ENCODE data around the gene MEPCE.

The MEPCE gene

DNA sequence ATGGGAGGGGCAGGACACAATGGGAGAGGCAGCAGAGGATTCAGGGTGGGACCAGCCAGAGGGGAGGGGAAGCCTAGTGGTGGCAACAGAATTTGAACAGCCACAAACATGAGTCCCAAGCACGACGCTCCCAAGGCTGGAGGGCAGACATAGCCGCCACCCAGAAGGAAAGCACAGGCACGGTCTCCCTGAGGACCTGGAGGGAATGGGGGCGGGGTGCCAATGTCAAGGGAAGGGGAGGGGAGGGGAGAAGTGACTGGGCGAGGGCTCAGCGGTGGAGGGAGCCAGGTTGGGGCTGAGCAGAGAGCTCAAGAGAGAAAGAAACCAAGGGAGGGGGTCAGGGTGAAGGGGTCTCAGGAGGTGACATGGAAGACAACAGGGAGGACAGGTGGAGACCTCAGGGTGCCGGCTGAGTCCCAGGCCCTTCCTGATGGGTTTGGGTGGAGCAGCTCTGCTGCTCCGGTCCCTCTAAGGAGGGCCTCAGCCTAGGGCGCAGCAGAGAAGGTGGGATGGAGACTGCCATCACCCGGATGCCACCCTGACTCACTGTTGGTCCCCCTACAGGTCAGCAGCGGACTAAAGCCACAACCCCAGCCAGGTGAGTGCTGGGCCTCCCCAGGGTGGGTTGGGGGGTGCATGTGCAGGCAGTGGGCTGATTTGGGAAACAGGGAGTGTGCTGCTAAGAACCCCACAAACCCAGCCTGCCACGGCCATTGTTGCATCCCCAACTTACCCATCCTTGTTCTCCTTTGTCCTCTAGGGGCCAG, 32.1 kb upstream of the MEPCE start:
- DNase-seq: no peak
- no peak for TF ChIP-seq GATA1 (IDR thresholded peaks at IDR 0.05; ENCODE audit: low read depth, low read length)
- TF ChIP-seq POLR2A (IDR thresholded peaks at IDR 0.05; ENCODE audit: low read length): no peak

DNA sequence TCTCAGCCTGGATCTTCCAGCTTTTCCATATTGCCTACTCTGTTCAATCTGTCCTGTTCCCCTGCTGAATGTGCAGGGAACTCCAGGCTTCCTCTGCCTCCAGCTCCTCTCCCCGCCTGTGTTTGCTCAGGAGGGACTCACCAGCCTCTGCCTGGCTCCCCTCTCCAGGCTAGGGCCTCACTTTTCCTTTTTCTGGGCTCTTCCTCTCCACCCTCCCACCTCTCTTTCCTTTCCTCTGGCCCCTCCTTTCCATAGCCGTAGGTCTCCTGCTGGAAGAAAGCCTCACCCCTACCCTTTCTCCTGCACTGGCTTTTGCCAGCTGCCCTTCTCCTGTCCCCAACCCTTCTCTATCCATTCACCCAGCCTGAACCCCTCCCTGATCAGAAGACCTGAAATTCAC, 31.4 kb upstream of the MEPCE start:
- TF ChIP-seq GATA1 (IDR thresholded peaks at IDR 0.05; ENCODE audit: low read depth, low read length): no peak
- no peak for TF ChIP-seq POLR2A (IDR thresholded peaks at IDR 0.05; ENCODE audit: low read length)
- DNase-seq: no peak

DNA sequence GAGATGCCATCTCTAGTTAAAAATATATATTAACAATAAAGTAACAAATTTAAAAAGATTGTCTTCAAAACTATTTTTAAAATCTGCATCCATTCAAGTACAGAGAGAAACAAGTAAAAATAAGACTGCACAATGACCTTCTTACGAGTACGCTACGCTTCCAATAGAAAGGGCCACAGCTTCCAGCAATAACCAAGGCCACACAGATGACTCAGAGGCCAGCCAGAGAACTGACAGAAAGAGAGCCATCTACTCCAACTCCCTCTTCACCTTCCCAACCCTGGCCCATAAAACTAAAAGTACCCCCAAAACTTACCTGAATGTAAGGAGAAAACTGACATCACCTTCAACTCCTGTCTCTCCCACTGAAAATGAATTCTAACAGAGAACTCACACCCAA, 29.6 kb upstream of the MEPCE start:
- TF ChIP-seq POLR2A (IDR thresholded peaks at IDR 0.05; ENCODE audit: low read length): no peak
- no peak for TF ChIP-seq GATA1 (IDR thresholded peaks at IDR 0.05; ENCODE audit: low read depth, low read length)
- no peak for DNase-seq

DNA sequence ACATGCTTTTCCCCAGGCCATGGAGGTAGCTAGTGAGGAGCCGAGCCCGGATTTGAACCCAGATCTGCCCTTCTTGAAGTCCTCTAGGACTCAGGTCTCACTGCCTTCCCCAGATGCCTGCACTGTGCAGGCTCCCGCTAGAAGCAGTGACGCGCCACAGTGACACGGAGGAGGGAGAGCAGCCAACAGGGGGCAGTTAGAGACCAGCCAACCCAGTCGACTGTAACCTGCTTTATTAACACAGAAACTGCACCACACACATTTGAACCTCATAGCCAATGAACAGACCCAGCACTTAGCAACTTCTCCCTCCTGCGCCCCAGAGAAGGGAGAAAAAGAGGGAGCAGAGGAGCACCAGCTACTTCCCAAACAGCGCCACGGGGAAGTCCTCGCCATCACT, 29.0 kb upstream of the MEPCE start:
- peak; percentile 61 for DNase-seq
- TF ChIP-seq POLR2A (IDR thresholded peaks at IDR 0.05; ENCODE audit: low read length) (no peak), GATA1 (IDR thresholded peaks at IDR 0.05; ENCODE audit: low read depth, low read length) (no peak)

DNA sequence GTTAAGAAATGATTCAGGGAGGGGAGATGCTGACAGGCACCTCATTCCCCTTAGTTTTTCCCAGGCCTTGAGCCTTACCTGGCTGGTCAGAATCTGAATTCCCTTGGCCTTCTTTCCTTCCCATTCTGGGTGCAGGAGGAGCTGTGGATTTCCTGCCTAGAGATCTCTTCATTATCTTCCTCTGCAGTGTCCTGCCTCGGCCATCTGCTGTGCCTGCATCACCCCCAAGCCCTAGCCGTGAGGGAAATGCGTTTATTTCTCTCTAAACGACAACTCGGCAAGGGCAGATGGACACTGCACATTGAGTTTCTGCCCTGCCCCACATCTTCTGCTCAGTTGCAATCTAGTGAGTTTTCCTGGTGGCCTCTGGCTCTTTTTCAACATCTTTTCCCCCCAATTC, 27.8 kb upstream of the MEPCE start:
- TF ChIP-seq GATA1 (IDR thresholded peaks at IDR 0.05; ENCODE audit: low read depth, low read length) (no peak), POLR2A (IDR thresholded peaks at IDR 0.05; ENCODE audit: low read length) (no peak)
- DNase-seq: no peak

DNA sequence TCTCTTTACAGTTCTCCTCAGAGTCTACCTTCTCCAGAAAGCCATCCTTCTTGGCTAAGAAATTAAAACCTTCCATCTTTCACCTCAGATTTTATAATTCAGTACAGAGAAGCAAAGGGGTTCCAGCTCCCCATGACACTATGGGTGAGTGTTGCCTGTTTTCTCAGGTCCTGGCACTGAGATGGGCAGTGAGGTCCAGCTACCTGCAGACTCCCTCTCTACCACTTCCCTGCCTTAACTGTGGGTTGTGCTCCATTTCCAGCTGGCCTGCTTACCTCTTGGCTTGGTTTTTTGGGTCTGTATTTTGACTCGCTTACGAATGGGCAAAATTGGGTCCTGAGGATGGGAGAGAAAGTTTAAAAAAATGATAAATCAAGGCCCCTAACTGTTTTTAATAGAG, 27.4 kb upstream of the MEPCE start:
- TF ChIP-seq GATA1 (IDR thresholded peaks at IDR 0.05; ENCODE audit: low read depth, low read length): no peak
- TF ChIP-seq POLR2A (IDR thresholded peaks at IDR 0.05; ENCODE audit: low read length): no peak
- DNase-seq: no peak

DNA sequence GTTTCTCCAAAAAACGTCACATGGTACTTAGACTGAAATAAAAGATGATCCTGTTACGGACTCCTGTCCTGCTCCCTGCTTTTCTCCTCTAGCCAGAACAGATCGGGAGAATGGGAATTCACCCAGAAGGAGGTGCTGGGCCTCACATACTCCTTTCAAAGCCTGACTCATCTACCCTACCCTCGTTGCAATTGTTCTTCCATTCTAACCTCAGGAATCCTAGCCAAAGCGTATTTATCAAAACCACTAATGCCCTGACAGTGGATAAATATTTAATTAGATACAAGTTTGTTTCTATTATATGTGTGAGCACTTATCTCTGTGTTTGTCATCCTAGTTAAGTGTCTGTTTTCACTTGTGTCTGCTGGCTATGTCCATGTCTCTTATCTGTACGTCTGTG, 22.9 kb upstream of the MEPCE start:
- DNase-seq: no peak

DNA sequence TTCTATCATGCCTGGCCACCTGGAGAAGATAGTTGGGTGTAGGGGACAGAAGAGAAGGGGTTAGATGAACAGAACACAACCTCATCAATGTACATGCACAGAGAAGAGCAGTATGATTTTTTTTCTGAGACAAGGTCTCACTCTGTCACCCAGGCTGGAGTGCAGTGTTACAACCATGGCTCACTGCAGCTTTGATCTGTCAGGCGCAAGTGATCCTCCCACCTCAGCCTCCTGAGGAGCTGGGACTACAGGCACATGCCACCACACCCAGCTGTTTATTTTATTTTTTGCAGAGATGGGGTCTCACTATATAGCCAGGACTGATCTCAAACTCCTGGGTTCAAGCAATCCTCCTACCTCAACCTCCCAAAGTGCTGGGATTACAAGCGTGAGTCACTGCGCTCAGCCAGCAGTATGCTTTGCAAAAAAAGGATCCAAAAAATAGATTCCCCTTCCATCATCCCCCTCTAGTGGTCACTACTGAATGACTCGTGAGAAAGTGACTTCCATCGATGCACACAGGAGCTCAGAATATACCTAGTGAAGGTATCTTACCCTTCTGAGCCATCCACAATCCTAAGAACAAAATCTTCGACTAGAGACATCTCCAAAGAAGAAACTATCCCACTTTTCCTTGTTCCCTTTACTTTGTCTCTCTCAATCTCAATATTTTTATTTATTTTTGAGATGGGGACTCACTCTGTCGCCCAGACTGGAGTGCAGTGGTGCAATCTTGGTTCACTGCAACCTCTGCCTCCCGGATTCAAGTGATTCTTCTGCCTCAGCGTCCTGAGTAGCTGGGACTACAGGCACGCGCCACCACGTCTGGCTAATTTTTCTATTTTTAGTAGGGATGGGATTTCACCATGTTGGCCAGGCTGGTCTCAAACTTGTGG, 22.1 kb upstream of the MEPCE start:
- TF ChIP-seq GATA1 (IDR thresholded peaks at IDR 0.05; ENCODE audit: low read depth, low read length): no peak
- TF ChIP-seq POLR2A (IDR thresholded peaks at IDR 0.05; ENCODE audit: low read length): no peak
- DNase-seq: peak; percentile 60 to 78

More for the DNA sequence above, 22.9 kb upstream of the MEPCE start:
- no peak for TF ChIP-seq GATA1 (IDR thresholded peaks at IDR 0.05; ENCODE audit: low read depth, low read length)
- no peak for TF ChIP-seq POLR2A (IDR thresholded peaks at IDR 0.05; ENCODE audit: low read length)

DNA sequence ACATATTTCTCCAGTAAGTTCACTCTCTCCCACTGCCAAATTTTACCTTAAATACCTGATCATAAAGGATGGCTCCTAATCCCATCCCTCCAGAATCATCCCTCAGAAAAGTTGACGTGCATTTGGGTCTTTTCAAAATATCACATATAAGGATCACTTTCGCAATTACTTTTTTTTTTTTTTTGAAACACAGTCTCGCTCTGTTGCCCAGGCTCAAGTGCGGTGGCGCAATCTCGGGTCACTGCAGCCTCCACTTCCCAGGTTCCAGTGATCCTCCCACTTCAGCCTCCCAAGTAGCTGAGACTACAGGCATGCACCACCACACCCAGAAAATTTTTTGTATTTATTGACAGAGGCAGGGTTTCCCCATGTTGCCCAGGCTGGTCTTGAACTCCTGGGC, 18.5 kb upstream of the MEPCE start:
- TF ChIP-seq GATA1 (IDR thresholded peaks at IDR 0.05; ENCODE audit: low read depth, low read length): no peak
- no peak for TF ChIP-seq POLR2A (IDR thresholded peaks at IDR 0.05; ENCODE audit: low read length)

DNA sequence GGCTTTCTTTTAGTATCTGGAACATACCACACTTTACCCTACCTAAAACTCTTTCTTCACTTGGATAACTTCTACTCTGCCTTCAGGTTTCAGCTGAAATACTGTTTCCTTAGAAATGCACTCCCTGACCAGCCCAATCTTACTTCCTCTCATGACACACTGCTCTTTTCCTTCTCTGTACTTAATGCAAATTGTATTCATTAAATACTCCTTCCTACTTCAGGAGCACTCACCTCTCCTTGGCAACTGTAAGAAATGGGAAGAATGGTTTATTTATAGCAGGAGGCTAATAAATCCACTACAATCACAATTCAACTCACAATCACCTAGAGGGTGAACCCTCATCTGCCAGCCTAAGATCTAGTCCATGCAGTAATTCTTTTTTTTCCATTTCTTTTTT, 16.3 kb upstream of the MEPCE start:
- DNase-seq: no peak
- TF ChIP-seq POLR2A (IDR thresholded peaks at IDR 0.05; ENCODE audit: low read length): no peak
- no peak for TF ChIP-seq GATA1 (IDR thresholded peaks at IDR 0.05; ENCODE audit: low read depth, low read length)

More for the DNA sequence above, 18.5 kb upstream of the MEPCE start:
- DNase-seq: no peak

DNA sequence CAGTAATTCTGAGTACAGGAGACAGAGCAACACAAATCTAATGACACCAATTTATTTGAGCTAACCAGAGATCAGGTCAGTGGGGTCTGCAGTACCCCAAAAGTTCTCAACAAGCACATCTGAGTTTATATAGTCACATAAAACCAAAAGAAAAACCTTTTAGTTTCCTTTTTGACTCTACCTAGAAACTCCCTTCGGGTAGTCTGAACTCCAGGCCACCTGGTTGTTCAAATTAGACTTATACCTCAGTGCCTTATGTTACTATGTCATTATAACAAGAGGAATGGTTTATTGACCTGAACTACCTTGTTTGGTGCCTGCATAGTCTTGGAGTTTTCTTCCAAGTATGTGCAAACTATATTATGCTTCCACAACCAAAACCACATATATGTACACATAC, 15.7 kb upstream of the MEPCE start:
- no peak for TF ChIP-seq POLR2A (IDR thresholded peaks at IDR 0.05; ENCODE audit: low read length)
- no peak for TF ChIP-seq GATA1 (IDR thresholded peaks at IDR 0.05; ENCODE audit: low read depth, low read length)
- no peak for DNase-seq

DNA sequence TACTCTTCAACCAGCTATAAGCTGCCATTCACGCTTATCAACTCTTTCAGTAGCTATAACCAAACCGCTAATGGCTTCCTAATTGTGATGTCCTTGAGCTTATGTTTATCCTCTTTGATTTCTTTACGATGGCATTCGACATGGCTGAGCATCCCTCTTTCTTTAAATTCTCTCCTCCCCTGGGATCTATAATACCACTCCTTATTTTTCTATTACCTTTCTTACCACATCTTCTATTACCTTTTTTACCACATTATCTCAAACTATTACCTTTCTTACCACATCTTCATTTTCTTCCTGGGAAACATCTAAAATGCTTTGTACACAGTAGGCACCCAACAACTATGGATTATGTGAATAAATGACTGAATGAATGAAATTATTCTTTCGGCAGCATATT, 14.2 kb upstream of the MEPCE start:
- no peak for DNase-seq
- no peak for TF ChIP-seq GATA1 (IDR thresholded peaks at IDR 0.05; ENCODE audit: low read depth, low read length)
- no peak for TF ChIP-seq POLR2A (IDR thresholded peaks at IDR 0.05; ENCODE audit: low read length)

DNA sequence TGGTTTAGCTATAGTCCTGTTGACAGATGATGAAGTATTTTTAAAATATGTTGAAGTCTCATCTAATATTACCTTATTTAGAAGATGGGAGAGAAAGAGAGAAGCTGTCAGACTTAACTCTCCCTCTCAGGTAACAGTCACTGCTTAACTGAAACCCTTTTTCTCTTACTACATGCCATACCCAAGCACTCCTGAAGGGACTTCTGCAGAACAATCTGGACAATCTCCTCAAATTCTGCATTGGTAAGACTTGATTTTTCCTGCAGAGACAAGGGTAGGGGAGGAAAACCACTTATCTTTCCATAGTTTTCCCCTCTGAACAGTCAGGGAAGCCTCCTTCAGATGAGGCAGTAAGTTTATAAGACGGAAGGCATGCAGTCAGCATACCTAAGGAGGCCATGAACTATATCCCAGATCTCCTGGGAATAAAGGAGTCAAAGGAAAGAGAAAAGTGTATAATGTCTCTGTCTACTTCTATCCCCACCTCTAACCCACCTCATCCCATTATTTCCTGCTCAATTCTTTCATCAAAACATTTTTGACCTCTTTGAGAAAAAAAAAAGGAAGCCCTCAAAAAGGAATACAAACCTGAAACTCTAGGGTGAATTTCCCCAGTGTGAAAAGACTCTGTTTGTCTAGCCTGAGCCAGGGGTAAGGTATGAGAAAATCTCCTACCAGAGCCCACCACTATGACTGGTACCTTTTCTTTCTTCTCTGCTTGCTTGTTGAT, 10.5 kb upstream of the MEPCE start:
- no peak for DNase-seq
- TF ChIP-seq GATA1 (IDR thresholded peaks at IDR 0.05; ENCODE audit: low read depth, low read length): no peak
- TF ChIP-seq POLR2A (IDR thresholded peaks at IDR 0.05; ENCODE audit: low read length): no peak

DNA sequence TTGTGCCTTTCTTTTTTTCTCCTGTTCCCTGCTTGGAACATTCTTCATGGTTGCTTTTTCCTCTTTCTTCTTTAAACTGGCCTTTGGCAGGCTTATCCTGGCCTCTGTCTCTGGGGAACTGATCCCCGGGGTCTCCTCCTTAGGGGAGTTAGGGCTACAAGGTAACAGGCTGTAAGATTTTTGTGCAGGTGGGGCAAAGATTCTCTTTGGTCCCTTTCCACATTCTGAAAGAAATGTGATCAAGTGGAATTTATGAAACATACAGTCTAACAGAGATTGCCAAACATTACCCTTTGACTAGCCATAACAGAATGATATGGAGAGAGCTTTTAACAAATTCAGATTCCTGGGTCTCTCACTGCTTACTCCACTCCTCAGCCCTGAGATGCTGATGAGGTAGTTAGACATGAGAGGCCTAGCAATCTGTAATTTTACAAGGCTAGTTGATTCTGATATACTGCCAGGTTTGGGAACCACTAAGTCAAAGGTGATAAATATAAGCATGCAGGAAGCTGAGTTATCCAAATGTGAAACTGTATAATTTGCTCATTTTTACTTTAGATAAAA, 9.9 kb upstream of the MEPCE start:
- TF ChIP-seq GATA1 (IDR thresholded peaks at IDR 0.05; ENCODE audit: low read depth, low read length) (no peak), POLR2A (IDR thresholded peaks at IDR 0.05; ENCODE audit: low read length) (no peak)

More for the DNA sequence above, 9.9 kb upstream of the MEPCE start:
- no peak for DNase-seq
